ENCODE measurements around the gene BMAL1.

GRCh38 chr11:13354335-13354734 lies 76.7 kb downstream of the BMAL1 start:
- peak; percentile 41 to 58 (median 56) for TF ChIP-seq CTCF (optimal IDR thresholded peaks at IDR 0.05 in 1 of 3, IDR thresholded peaks at IDR 0.05 in 1 of 3, conservative IDR thresholded peaks at IDR 0.05 in 1 of 3; ENCODE audit: extremely low read depth in 1 of 3, insufficient read depth in 2 of 3, low read length in 3 of 3)
- TF ChIP-seq EZH2 (IDR thresholded peaks at IDR 0.05; ENCODE audit: low read length), result no peak

Measured in keratinocyte (primary cell).